ENCODE results near the gene WDR4.
"Not testable (repeated sequence)": the region's sequence is repeated elsewhere in the genome, so short reads cannot be mapped to it uniquely, and the experiment has no call there.

Gene WDR4

DNA sequence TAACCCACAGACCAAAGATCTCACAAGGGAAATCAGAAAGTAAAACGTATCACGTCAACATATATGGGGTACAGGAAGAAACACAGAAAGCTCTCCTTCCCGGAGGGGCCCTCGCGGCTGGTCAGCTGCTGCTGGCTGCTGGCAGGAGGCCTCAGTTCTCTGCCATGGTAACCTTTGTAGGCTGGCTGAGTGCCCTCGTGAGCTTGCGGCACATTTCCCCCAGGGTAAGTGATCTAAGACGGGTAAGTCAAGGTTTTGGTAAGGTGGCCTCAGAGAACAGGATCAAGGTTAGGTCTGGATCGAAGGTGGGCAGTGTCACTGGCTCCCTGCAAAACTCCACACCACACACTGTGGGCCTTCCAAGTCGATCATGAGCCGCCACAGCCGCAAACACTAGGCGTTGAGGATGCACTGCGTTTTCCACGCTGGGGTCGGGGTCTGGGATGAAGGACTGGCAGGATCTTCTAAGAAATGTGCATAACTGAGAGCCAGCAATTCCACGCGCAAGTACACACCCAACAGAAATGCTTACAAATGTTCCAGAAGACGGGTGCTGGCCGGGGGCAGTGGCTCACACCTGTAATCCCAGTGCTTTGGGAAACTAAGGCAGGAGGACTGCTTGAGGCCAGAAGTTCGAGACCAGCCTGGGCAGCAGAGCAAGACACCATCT is 33.9 kb downstream of the WDR4 start:
- TF ChIP-seq, protein P1, sequence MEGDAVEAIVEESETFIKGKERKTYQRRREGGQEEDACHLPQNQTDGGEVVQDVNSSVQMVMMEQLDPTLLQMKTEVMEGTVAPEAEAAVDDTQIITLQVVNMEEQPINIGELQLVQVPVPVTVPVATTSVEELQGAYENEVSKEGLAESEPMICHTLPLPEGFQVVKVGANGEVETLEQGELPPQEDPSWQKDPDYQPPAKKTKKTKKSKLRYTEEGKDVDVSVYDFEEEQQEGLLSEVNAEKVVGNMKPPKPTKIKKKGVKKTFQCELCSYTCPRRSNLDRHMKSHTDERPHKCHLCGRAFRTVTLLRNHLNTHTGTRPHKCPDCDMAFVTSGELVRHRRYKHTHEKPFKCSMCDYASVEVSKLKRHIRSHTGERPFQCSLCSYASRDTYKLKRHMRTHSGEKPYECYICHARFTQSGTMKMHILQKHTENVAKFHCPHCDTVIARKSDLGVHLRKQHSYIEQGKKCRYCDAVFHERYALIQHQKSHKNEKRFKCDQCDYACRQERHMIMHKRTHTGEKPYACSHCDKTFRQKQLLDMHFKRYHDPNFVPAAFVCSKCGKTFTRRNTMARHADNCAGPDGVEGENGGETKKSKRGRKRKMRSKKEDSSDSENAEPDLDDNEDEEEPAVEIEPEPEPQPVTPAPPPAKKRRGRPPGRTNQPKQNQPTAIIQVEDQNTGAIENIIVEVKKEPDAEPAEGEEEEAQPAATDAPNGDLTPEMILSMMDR (IDR thresholded peaks at IDR 0.05; ENCODE audit: extremely low read depth, missing control alignments): no peak
- no peak for DNase-seq (ENCODE audit: low spot score)

DNA sequence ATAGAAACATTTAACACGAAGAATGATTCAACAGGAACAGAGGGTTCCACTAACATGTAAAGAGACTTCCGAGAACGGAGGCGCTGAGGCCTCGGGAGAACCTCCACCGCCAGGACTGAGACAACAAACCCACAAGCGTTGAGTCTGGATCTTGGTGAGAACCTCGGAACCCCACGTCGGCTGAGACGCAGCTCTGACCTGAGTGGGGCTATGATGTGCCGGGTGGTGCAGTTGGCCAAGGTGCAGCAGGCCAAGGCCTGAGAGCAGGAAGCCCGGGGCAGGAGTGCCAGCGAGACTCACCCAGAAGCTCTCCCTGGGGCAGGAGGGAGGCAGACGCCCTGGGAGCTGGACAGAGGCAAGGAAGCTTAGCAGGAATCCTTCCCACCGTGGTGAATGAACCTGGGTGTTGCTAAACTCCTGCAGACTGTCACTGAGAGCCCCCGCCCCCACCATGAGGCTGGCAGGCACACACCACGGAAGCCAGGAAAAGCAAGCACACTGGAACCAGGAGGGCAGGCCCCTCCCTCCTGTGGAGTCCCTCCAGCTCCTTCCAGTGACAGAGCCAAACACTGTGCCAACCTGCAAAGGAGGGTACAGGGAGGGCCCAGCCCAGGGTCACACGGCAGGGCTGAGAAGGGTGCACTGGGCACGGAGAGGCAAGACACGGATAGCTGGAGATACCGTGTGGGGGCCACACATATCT is 34.8 kb downstream of the WDR4 start:
- no peak for DNase-seq (ENCODE audit: low spot score)
- TF ChIP-seq, protein P1 (IDR thresholded peaks at IDR 0.05; ENCODE audit: extremely low read depth, missing control alignments): no peak

DNA sequence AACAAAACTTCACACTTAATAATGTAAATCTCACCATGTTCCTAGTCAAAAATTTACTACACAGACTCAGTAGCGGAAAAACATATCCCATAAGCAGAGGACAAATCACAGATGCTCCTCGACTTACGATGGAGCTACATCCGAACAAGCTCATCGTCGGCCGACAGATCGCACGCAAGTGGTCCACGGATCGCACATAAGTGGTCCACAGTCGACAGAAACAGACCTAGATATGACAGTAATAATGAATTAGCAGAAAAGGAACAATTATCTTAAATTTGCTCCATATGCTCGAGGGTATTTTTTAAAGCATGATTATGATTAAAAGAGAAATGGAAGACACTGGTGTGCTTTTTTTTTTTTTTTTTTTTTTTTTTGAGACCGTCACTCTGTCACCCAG is 36.3 kb downstream of the WDR4 start:
- TF ChIP-seq, protein P1 (IDR thresholded peaks at IDR 0.05; ENCODE audit: extremely low read depth, missing control alignments): no peak
- DNase-seq (ENCODE audit: low spot score): no peak

DNA sequence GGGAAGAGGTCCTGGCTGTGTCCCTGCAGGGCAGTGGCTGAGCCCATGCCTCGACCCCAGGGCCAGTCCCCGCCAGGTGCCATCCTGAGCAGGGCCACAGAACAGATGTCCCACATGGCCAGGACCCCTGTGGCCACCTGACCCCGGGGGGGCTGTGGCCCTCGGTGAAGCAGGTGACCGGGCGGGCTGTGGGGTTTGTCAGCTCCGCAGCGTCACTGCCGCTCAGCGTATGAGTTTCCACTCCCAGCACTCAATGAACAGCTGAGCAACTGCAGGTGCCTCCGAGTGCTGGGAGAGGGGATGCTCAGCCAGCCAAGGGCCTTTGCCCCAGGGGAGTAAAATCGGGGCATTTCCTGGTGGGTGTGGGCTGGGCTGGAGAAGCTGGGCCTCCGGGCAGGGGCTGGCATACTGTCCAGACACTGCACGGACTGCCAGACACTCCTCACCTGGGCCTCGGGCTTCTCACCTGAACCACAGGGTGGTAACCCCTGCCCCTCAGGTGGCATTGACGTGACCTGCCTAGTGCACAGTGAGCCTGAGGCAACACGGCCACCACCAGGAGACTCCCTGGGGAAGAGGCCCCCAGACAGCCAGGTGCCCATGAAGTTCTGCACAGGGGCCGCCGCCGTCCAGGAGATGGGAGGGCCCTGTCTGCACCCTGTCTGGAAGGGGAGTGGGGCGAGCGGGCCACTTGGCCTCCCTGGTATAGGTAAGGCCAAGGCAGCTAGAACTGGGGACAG is 37.3 kb downstream of the WDR4 start:
- DNase-seq (ENCODE audit: low spot score): not testable (repeated sequence)

DNA sequence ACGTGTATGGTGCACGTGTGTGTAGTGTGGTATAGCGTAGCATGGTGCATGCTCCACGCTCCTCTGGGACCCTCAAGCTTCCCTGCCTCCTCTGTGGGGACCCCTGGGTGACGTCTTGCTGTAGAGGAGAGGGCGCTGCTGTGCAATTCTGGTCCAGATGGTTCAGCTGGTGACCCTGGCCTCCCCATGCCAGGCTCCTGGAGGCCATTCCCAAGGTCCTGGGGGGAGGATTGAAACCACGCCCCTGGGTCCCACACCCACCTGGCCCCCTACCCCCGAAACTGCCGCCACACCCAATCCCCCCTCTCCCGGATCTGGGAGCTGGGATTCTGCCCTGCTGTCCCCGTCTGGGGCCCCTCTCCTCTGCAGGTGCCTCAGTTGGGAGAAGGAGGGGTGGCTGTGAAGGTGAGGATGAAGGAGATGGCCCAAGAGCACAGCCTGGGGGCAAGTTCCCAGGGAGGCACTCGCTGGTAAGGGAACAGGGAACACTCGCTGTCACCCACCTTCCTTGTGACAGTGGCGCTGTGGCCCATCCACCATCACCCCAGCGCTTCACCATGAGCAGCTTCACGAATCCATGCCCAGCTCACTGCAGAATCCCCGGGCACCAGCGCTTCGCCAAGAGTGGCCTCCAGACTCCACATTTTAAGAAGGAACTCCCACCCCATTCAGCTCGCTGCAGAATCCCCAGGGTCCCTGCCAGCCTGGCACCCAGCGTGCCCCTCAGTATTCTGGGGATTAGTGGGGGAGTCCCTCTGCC is 38.0 kb downstream of the WDR4 start:
- DNase-seq (ENCODE audit: low spot score): no peak
- TF ChIP-seq, protein P1 (IDR thresholded peaks at IDR 0.05; ENCODE audit: extremely low read depth, missing control alignments): no peak

DNA sequence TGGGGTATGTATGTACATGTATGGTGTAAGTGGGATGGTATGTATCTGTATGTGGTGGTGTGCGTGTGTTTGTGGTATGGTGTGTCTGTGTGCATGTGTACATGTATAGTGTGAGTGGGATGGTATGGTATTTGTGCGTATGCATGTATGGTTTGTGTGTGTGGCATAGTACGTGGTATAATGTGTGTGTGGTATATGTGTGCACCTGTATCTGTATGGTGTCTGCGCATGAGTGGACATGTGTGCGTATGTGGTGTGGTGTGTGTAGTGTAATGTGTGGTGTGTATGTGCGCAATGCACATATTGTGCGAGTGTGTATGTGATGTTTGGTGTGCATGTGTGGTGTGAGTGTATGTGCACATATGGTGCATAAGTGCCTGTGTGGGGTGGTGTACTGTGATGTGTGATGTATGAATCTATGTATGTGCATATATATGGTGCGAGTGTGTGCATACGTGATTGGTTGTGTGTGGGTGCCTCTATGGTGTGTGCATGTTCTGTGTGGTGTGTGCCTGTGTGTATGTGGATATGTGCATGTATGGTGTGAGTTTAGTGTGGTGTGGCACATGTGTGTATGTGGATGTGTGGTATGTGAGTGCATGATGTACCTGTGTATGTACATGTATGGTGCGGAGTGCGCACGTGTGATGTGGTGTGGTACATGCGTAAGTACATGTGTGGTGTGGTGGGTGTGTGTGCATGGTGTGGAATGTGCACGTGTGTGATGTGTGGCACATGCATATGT is 38.8 kb downstream of the WDR4 start:
- TF ChIP-seq, protein P1 (IDR thresholded peaks at IDR 0.05; ENCODE audit: extremely low read depth, missing control alignments): no peak
- DNase-seq (ENCODE audit: low spot score): no peak

All from GM20000 (cell line).